Progenitor cell of endocrine pancreas (in vitro differentiated cells): ENCODE data around the gene DDB1. TPM values are rescaled to one million over a fixed set of nuclear protein-coding genes. Genes with fewer than 3 reads are reported as not detected.

Source experiments
- DNase-seq: peaks from one replicate; pipeline ENCODE4 v3.0.0; 2021; ENCODE audit warnings: low spot score; ENCODE audit not compliant: unreplicated experiment
- H3K27ac Mint-ChIP-seq: 2 replicates; pipeline ENCODE4 v1.8.0; 2021; ENCODE audit warnings: mild to moderate bottlenecking, moderate library complexity, mixed read lengths
- H3K27me3 Mint-ChIP-seq: 2 replicates; pipeline ENCODE4 v1.8.0; 2021; ENCODE audit warnings: mixed read lengths
- H3K36me3 Mint-ChIP-seq: 2 replicates; pipeline ENCODE4 v1.8.0; 2022; ENCODE audit warnings: mixed read lengths; ENCODE audit not compliant: insufficient read depth
- H3K4me1 Mint-ChIP-seq: 2 replicates; pipeline ENCODE4 v1.8.0; 2021; ENCODE audit warnings: low read depth, mixed read lengths
- H3K4me3 Mint-ChIP-seq: 2 replicates; pipeline ENCODE4 v1.8.0; 2021; ENCODE audit warnings: low read depth, mild to moderate bottlenecking, moderate library complexity, mixed read lengths
- H3K9me3 Mint-ChIP-seq: 2 replicates; pipeline ENCODE4 v1.8.0; 2021; ENCODE audit warnings: low read depth, mixed read lengths
- total RNA-seq: library from RNA; stranded (reverse); gene quantifications from 2 replicates; pipeline ENCODE4 v1.2.1, GENCODE V29; 2021
- TF ChIP-seq, protein P1 (sequence below): fragments of 200-600 bp; sonication (generic); IDR thresholded peaks from one replicate; pipeline ENCODE4 v1.5.0; 2021; ENCODE audit warnings: antibody characterized with exemption, mild to moderate bottlenecking; ENCODE audit not compliant: unreplicated experiment

The DDB1 gene
- total RNA-seq, 1 donor from 2014 or later: 254 TPM

DNA sequence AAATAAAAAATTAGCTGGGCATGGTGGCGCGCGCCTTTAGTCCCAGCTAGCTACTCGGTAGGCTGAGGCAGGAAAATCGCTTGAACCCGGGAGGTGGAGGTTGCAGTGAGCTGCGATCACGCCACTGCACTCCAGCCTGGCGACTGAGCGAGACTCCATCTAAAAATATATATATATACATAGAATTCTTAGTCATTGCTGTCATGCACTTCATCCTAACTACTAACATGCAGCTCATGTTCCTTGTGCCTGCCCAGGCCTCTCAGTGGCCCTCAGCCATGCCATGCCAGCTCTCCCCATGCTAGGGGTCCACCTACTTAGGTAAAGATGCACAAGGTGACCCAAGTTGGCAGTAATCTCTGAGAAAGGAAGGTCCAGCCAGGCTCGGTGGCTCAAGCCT is 25.7 kb upstream of the DDB1 start:
- H3K36me3 Mint-ChIP-seq: peaks cover 4% of the 10 kb centered on the region
- TF ChIP-seq, protein P1, sequence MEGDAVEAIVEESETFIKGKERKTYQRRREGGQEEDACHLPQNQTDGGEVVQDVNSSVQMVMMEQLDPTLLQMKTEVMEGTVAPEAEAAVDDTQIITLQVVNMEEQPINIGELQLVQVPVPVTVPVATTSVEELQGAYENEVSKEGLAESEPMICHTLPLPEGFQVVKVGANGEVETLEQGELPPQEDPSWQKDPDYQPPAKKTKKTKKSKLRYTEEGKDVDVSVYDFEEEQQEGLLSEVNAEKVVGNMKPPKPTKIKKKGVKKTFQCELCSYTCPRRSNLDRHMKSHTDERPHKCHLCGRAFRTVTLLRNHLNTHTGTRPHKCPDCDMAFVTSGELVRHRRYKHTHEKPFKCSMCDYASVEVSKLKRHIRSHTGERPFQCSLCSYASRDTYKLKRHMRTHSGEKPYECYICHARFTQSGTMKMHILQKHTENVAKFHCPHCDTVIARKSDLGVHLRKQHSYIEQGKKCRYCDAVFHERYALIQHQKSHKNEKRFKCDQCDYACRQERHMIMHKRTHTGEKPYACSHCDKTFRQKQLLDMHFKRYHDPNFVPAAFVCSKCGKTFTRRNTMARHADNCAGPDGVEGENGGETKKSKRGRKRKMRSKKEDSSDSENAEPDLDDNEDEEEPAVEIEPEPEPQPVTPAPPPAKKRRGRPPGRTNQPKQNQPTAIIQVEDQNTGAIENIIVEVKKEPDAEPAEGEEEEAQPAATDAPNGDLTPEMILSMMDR: no peak
- H3K9me3 Mint-ChIP-seq: no peaks in the 10 kb centered on the region
- H3K4me1 Mint-ChIP-seq: peaks cover 22% of the 10 kb centered on the region
- H3K27me3 Mint-ChIP-seq: no peaks in the 10 kb centered on the region
- no peak overlapping the region for H3K4me3 Mint-ChIP-seq
- no peak overlapping the region for H3K27ac Mint-ChIP-seq
- no peak for DNase-seq

GRCh38 chr11:61357894-61358239 is 25.0 kb upstream of the DDB1 start:
- peaks cover 6% of the 10 kb centered on the region for H3K36me3 Mint-ChIP-seq
- H3K4me3 Mint-ChIP-seq: no peak overlapping the region
- DNase-seq: no peak
- H3K4me1 Mint-ChIP-seq: peaks cover 16% of the 10 kb centered on the region
- H3K9me3 Mint-ChIP-seq: no peaks in the 10 kb centered on the region
- no peak overlapping the region for H3K27ac Mint-ChIP-seq
- TF ChIP-seq, protein P1: no peak
- no peaks in the 10 kb centered on the region for H3K27me3 Mint-ChIP-seq

- Mint-ChIP-seq H3K4me1 (peaks cover 11% of the 10 kb centered on the region), H3K4me3 (no peak overlapping the region), H3K36me3 (peaks cover 9% of the 10 kb centered on the region), H3K9me3 (no peaks in the 10 kb centered on the region), H3K27me3 (no peaks in the 10 kb centered on the region), H3K27ac (peak overlapping the region; percentile 85)
- no peak for DNase-seq
- TF ChIP-seq, protein P1: no peak
Measured at GRCh38 chr11:61357233-61357893, 24.5 kb upstream of the DDB1 start.

DNA sequence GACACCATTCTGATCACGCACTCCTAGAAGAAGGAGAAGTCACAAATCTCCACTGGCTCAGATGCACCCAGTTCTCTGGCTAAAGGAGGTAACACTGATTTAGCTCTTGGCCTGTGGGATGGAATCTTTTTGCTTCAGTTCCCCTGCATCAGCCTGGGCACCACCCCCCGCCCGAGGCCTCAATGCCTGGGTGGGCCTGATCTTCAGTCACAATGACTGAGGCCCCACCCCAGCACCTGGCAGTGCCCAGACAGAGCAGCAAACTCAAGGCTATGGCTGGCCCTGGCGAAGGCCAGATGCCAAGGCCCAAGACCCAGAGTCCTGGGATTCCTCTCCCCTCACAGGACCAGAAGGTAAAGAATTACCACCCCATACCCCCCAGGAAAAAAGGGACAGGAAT is 23.8 kb upstream of the DDB1 start:
- Mint-ChIP-seq H3K4me3 (no peak overlapping the region), H3K4me1 (peaks cover 9% of the 10 kb centered on the region)

GRCh38 chr11:61354208-61354607 is 21.3 kb upstream of the DDB1 start:
- H3K9me3 Mint-ChIP-seq: no peaks in the 10 kb centered on the region
- TF ChIP-seq, protein P1: no peak
- DNase-seq: no peak
- H3K27ac Mint-ChIP-seq: no peak overlapping the region
- no peak overlapping the region for H3K4me3 Mint-ChIP-seq
- H3K36me3 Mint-ChIP-seq: peaks cover 11% of the 10 kb centered on the region
- no peaks in the 10 kb centered on the region for H3K27me3 Mint-ChIP-seq
- H3K4me1 Mint-ChIP-seq: no peaks in the 10 kb centered on the region

More for the DNA sequence above, 23.8 kb upstream of the DDB1 start:
- peaks cover 7% of the 10 kb centered on the region for H3K36me3 Mint-ChIP-seq
- no peak overlapping the region for H3K27ac Mint-ChIP-seq
- TF ChIP-seq, protein P1: no peak
- no peaks in the 10 kb centered on the region for H3K9me3 Mint-ChIP-seq
- no peaks in the 10 kb centered on the region for H3K27me3 Mint-ChIP-seq
- DNase-seq: no peak
